Measurements from ENCODE around the gene SPHKAP.
"Not testable (repeated sequence)": the region's sequence is repeated elsewhere in the genome, so short reads cannot be mapped to it uniquely, and the experiment has no call there.

The SPHKAP gene

GRCh38 chr2:228094377-228094921 is 87.0 kb downstream of the SPHKAP start:
- DNase-seq (ENCODE audit: low spot score) = no peak

- DNase-seq (ENCODE audit: low spot score) = no peak
Measured at GRCh38 chr2:228092056-228092455, 89.4 kb downstream of the SPHKAP start.

- no peak for DNase-seq (ENCODE audit: low spot score)
Measured at GRCh38 chr2:228086561-228086960, 94.9 kb downstream of the SPHKAP start.

- no peak for DNase-seq (ENCODE audit: low spot score)
Measured at GRCh38 chr2:228084717-228085116, 96.8 kb downstream of the SPHKAP start.

- DNase-seq (ENCODE audit: low spot score) = no peak
Measured at GRCh38 chr2:228083131-228083530, 98.4 kb downstream of the SPHKAP start.

- no peak for DNase-seq (ENCODE audit: low spot score)
Measured at GRCh38 chr2:228082571-228082970, 98.9 kb downstream of the SPHKAP start.

- no peak for DNase-seq (ENCODE audit: low spot score)
Measured at GRCh38 chr2:228079194-228079593, 102.3 kb downstream of the SPHKAP start.

- DNase-seq (ENCODE audit: low spot score) = not testable (repeated sequence)
Measured at GRCh38 chr2:228076695-228077094, 104.8 kb downstream of the SPHKAP start.

- no peak for DNase-seq (ENCODE audit: low spot score)
Measured at GRCh38 chr2:228072669-228073068, 108.8 kb downstream of the SPHKAP start.

GRCh38 chr2:228067309-228067708 is 114.2 kb downstream of the SPHKAP start:
- DNase-seq (ENCODE audit: low spot score) = no peak

GRCh38 chr2:228066126-228066798 is 115.2 kb downstream of the SPHKAP start:
- no peak for DNase-seq (ENCODE audit: low spot score)

- no peak for DNase-seq (ENCODE audit: low spot score)
Measured at GRCh38 chr2:228065686-228066085, 115.8 kb downstream of the SPHKAP start.

- DNase-seq (ENCODE audit: low spot score) = no peak
Measured at GRCh38 chr2:228064796-228065315, 116.6 kb downstream of the SPHKAP start.

GRCh38 chr2:228064024-228064423 is 117.5 kb downstream of the SPHKAP start:
- DNase-seq (ENCODE audit: low spot score) = no peak

GRCh38 chr2:228063558-228063957 is 117.9 kb downstream of the SPHKAP start:
- no peak for DNase-seq (ENCODE audit: low spot score)

GRCh38 chr2:228059735-228060134 is 121.8 kb downstream of the SPHKAP start:
- no peak for DNase-seq (ENCODE audit: low spot score)

- no peak for DNase-seq (ENCODE audit: low spot score)
Measured at GRCh38 chr2:228056293-228057097, 125.0 kb downstream of the SPHKAP start.

- DNase-seq (ENCODE audit: low spot score) = no peak
Measured at GRCh38 chr2:228048838-228049490, 132.5 kb downstream of the SPHKAP start.

GRCh38 chr2:228040995-228041394 is 140.5 kb downstream of the SPHKAP start:
- no peak for DNase-seq (ENCODE audit: low spot score)

- no peak for DNase-seq (ENCODE audit: low spot score)
Measured at GRCh38 chr2:228039752-228040534, 141.5 kb downstream of the SPHKAP start.

- DNase-seq (ENCODE audit: low spot score) = no peak
Measured at GRCh38 chr2:228038967-228039366, 142.5 kb downstream of the SPHKAP start.

GRCh38 chr2:228037915-228038314 is 143.6 kb downstream of the SPHKAP start:
- no peak for DNase-seq (ENCODE audit: low spot score)

Data from CD4-positive, alpha-beta T cell treated with Interleukin-2 at 100 ng/mL for 4 hours (primary cell).